Left renal cortex interstitium (tissue), 4 donors: ENCODE data around the gene CDK19. TPM values are rescaled to one million over a fixed set of nuclear protein-coding genes. Genes with fewer than 3 reads are reported as not detected.
"Not testable (repeated sequence)": the region's sequence is repeated elsewhere in the genome, so short reads cannot be mapped to it uniquely, and the experiment has no call there.

Experiments used
- DNase-seq, 4 donors: peaks; one replicate each; pipeline ENCODE4 v3.0.0-alpha.2; 2013; ENCODE audit warnings: low read depth in 4 of 4, low spot score in 2 of 4, missing footprints in 1 of 4
- polyA plus RNA-seq, 4 donors: library from polyadenylated mRNA; unstranded; fragments of 120-200 nt; gene quantifications; one replicate each; pipeline ENCODE4 v1.2.1, GENCODE V29; 2013; ENCODE audit not compliant: insufficient read length in 4 of 4

CDK19 gene
- polyA plus RNA-seq, 4 donors, result 30.8 to 41.6 (median 35.5) TPM

DNA sequence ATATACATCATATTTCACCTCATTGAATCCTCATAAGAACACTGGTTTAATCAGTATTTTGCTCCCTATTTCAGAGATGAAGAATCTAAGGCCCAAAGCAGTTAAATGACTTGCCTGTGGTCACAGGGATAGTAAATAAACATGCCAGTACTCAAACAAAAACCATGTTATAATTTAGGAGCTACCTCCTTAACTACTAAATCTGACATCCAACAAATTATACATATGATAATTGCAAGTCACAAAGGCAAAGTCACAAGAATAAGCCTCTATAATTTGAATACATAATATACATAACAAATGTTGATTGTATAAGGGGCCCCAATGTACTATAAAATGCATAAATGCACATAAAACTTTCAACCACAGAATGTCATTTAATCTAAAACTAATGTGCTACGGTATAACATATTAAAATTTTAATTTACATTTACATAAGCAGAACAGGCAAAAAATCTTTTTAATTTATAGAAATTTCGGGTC is 181.5 kb downstream of the CDK19 start:
- DNase-seq, result no peak

DNA sequence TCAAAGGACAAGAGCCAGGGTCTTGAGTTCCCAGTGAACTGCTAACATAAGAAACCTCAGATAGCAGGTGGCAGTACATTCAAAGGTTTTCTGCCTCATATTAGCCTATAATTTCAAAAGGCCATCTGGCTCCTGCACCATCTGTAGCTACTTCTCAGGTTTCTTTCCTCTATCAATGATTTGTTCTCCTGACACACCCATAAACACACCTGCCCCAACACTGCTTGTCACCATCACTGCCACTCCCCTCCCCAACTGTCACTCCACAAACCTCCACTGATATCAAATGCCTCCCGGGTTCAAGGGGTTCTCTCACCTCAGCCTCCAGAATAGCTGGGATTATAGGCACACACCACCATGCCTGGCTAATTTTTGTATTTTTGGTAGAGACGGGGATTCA is 186.1 kb downstream of the CDK19 start:
- DNase-seq, result no peak

DNA sequence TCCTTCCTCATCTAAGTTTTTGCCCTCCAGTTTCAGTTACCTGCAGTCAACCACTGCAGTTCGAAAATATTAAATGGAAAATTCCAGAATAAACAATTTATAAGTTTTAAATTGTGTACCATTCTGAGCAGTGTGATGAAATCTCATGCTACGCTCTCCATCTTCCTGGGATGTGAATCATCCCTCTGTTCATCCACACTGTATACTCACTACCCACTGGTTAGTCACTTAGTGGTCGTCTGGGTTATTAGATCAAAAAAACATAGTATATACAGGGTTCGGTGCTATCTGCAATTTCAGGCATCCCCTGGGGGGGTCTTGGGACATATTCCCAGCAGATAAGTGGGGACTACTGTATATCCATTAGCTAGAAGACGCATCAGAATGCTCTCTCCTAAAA is 186.9 kb downstream of the CDK19 start:
- no peak for DNase-seq

DNA sequence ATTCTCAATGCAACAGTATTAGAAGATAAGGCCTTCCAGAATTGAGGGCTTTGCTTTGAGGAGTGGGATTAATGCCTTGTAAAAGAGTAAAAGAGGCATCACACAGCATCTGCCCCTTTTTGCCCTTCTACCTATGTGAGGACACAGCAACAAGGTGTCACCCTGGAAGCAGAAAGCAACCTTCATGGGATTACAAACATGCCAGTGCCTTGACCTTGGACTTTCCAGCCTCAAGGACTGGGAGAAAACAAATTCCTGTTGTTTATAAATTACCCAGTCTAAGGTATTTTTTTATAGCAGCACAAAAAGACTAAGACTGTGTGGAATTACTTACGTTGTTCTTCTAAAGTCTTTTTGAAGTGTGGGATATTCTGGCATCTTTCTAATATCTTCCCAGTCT is 188.8 kb downstream of the CDK19 start:
- DNase-seq, result no peak

DNA sequence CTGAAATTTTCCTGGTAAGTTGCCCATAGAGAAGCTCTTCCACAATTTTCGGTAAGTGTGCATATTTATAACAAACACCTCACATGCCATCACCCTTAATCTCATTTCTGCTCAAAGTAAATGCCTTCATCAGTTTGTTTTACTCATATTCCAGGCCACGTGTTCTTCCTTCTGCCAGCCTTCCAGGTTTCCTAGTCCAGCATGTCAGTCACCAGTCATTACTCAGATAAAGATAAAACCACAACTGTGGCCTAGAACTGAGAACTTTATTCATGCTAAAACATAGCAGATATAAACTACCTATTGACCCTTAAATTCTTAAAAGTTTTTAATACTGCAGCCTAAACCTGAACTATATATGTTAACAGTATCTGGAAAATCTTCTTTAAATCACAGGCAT is 189.4 kb downstream of the CDK19 start:
- no peak for DNase-seq

DNA sequence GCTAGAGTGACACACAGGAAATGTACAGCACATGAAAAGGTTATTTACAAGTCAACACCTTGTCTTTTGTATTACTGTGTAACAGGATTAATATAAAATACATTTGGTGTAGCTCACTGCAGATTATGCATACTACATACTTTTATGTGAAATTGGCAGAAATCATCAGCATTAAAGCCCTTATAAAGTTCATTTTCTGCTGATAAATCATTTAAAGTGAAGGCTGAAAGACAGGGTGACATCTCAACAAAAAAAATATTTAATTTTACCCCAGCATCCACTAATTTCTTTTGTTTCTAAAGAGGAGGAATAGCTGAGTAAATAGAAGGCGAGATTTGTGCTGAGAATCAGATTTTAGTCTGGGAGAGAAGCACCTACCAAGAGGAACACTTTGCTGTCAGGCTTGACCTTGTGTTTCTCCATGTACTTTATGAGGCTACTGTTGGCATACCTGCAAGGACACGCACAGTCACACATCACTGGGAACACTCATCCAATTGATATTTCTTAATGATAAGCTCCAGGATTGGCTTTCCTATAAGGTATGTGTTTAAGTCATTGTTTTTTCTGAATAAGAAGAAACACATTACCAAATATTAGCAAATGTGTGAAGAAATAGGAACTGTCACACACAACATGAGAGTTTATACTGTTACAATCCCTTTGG is 192.2 kb downstream of the CDK19 start:
- no peak for DNase-seq

DNA sequence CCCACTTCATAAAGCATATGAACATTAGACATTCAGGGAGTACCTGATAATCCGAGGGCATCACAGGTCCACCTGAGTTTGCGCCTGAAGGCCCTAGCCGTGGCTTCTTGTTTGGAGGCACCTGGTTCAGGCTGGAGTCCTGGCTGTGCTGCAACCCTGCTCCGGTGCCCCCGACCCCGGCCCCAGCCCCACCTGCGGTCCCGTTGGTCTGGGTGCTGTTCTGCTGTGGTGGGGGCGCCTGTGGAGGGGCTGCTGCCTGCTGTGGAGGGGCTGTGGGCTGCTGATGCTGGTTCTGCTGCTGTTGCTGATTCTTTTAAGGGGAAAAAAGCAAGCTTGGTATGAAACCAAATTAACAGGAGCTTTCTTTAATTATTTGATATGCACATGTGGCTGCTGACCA is 194.2 kb downstream of the CDK19 start:
- no peak for DNase-seq

DNA sequence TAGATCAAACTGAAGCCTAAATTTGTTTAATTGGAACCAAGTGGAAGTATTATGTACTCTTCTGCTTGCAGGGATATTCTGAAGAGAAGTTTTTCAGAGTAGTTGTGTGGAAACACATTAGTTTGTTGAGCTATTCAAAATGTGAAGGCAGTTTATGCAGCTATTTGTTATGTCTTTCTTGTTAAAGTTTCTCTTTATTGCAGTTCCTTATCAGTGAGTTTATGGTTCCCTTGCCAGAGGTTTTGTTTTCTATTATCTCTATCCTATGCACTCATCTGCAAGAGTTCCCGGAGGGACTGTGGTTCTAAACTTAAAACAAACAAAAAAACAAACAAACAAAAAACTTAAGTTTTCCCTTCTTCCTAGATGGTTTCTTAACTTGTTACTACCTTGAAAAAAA is 195.2 kb downstream of the CDK19 start:
- DNase-seq, result no peak

DNA sequence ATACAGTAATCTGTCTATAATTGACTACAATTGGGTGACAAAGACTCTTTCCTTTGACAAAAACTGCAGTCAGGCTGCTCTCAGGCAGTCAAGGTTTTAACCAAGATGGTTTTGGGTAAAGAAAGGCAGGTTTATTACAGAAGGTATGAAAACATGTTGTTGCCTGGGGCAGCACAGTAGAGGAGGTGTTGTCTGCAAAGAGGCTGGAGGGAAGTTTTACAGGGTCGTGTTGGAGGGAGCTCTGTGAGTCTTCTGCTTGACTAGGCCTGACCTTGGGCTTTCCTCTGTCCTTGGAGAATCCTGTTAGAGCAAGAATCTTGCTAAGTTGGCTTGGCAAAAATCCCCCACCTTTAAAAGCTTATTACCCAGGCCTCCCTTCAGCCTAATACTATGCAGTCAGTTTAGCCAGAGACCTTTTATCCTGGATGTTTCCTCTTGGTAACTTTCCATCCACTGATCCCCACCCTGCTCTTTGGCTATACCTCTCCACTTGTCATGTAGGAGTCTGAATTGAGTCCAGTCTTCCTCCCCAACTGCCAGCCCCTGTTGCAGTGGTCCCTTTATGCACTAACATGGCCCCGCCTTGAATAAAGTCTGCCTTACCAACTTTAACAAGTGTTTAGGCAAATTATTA is 195.9 kb downstream of the CDK19 start:
- DNase-seq, result no peak

DNA sequence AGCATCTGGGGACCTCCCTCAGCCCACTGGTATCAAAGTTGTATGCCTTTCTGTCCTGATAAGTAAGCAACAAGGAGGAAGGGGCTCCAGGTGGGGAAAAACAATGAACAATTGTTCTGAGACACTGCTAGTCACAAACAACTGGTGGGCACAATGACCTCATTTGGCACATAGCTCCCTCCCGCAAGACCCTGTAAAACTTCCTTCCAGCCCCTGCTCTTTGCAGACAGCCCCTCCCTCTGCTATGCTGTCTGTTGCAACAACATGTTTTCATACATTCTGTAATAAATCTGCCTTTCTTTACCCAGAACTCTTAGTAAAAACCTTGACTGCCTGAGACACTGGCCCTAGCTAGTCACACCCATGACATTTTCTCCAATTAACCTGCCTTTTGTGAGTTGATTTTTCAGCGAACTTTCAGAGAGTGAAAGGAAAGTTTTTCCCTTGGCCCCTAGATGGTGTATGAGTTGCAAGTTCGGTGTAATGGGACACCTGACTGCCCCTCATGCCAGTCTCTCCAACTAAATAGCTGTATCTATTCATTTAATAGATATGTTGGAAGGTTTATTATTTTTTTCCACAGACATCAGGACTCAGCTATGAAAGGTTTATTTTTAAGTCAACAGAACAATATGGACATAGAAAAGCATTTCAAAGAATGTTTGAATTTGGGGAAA is 196.5 kb downstream of the CDK19 start:
- no peak for DNase-seq

DNA sequence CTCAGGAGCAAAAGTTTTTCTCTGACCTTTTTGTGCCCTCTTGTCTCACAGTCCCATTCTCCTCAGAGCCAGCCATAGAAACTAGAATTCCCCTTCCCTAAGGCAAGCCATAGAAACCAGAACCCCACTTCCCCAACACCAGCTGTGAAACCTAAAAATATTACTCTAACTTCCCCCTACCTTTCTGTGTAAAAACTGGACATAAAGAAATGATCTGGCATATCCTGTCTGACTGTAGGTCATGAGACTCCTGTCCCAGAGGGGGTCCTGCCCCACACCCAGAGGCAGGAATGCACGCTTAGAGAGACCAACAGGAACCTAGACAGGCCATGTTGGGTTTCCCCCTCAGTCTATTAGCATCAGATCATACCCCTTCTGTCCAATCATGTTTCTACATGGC is 198.2 kb downstream of the CDK19 start:
- no peak for DNase-seq

DNA sequence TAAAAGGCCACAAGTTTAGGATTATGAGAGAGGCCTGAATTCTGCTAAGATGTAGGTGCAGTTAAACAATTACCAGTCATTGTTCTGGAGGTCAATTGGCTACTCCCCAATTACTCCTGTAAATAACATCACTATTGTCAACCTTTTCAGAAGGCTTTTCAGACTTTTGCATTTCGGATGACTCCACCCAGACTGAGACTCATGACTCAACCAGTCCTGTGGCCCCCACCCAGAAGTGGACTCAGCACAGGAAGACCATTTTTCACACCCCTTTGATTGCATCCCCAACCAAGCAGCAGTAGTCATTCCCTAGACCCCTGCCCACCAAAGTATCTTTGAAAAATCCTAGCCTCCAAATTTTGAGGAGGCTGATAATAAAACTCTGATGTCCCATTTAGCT is 199.5 kb downstream of the CDK19 start:
- DNase-seq, result no peak

DNA sequence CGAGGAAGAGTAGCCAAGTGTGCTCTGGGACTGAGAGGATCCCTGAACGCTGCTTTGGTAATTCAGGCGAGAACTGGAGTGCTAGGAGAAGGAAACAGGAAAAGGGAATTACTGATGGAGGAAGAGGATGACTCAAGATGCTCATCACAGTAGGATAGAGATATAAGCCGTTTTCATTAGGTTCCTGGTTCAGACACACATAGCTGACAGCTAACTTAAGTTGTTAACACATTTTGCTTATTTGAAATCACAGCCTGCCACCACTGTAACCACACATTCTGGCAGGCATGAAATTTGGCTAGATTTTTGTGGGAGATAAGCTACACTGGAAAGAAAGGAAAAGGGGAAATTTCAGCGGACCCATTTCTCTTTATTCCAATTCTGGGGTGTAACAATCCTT is 200.7 kb downstream of the CDK19 start:
- no peak for DNase-seq

DNA sequence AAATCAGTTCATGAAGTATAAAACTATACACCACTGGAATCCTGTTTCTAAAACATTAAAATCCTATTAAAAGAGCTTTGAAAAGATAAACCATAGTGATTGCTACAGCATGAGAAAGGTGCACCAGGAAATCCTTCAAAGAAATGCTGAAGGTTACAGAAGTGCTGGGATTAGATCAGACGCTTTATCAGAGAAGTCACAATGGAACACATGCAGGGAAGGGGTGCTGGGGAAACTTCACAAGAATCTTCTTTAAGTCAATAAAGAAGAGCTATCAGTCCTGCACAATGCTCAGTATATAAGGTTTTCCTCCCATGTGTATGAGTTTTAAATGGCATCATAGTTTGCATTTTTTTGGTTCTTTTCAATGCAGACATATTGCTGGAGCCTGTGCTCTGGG is 201.2 kb downstream of the CDK19 start:
- no peak for DNase-seq

DNA sequence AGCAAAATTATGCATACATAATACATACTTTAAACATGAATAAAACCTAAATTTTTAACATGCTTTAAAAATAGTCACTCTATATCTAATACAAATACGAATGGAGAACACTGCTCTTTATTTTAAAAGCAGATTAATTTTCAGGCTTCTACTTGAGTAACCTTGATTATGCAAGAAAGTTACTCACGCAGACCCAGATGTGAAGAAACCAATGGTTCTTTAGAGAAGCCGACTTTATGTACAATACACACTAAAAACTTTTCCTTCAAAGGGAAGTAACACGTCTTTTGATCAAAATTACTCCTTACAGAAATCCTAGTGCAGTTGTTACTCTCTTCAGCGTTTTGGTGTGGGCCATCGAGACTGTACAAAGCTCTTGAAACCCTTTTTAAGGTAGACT is 201.9 kb downstream of the CDK19 start:
- no peak for DNase-seq

DNA sequence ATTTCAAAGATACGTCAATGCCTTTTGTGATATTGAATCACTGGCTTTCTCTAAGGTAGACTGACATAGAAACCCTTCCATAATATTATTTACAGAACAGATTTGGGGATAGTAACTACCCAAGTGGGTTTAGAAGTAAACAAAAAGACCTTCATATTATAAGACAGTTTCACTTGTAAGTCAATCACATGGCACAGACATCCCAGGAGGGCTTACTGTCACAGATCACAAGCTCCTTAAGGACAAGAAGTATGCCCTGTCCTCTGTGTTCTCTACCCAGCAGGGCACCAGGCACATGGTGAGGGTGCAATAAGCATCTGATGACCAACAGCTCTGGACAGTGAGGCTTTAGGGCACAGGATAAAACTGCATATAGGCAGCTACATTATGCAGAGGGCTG is 203.0 kb downstream of the CDK19 start:
- no peak for DNase-seq

DNA sequence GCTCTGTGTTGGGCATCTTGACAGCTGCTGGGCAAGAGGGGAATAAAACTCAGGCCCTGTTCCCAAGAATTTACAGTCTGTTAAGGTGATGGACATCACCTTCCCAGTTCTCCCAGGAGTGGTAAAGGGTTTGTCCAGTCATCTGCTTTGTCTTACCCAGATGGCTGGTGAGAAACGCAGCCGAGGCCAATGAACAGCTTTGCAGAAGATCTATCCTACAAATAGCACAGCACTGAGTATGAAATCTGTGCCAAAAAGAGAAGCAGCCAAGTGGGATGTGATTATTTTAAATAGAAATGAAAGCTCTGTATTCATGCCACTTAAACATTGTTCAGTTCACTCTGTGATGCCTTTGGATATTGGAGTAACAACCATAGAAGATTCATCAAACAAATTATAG is 206.2 kb downstream of the CDK19 start:
- no peak for DNase-seq

DNA sequence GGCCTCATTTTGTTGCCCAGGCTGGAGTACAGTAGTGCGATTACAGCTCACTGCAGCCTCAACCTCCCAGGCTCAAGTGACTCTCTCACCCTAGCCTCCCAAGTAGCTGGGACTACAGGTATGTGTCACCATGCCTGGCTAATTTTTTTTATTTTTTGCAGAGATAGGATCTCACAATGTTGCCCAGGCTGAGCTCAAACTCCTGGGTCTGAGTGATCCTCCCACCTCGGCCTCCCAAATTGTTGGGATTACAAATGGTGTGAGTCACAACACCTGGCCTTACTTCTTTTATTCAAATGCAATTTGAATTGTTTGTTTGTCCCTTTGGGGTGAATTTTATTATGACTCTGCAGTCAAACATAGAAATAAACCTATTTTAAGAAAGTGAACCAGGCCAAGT is 207.1 kb downstream of the CDK19 start:
- no peak for DNase-seq

DNA sequence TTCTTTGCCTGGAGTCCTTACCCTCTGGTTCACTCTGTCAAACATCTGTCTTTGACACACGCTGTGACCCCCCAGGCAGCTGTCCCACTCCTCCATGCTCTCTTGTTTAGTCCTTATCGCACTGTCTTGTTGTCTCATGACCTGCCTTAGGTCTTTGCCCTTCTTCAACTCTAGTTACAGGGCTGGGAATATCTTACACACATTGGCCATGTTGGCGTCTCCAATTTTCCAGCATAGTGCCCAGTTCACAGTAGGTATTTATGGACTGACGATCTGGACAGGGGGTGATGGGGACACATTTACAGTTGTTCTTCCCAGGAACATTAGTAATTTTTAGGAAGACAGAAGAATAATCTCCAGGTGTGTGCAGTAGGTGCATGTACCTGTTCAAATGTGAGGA is 209.1 kb downstream of the CDK19 start:
- no peak for DNase-seq

DNA sequence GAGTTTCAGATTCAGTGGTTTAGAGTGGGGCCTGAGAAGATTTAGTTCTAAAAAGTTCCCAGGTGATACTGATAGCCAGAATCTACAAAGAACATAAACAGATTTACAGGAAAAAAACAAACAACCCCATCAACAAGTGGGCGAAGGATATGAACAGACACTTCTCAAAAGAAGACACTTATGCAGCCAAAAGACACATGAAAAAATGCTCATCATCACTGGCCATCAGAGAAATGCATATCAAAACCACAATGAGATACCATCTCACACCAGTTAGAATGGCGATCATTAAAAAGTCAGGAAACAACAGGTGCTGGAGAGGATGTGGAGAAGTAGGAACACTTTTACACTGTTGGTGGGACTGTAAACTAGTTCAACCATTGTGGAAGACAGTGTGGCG is 214.6 kb downstream of the CDK19 start:
- DNase-seq, result not testable (repeated sequence)

DNA sequence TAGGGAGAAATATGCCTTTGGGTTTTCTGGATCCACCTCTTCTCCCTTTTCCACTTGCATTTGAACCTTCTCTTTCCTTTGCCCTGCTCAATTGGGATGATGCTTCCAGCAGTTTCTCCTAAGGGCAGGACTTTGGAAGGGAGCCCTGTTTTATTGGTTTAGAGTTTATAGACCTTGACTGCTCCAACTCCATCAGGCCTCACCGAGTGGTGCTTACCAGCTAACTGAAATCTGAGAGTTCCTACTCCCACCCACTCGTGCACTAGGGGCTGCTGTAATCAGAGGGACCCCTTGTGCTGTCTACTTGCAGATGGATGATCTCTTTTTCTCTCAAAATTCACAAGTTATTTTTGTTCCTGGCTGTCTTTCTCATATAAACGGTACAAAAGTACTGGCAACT is 217.5 kb downstream of the CDK19 start:
- peak; percentile 31 to 50 (median 38) for DNase-seq

DNA sequence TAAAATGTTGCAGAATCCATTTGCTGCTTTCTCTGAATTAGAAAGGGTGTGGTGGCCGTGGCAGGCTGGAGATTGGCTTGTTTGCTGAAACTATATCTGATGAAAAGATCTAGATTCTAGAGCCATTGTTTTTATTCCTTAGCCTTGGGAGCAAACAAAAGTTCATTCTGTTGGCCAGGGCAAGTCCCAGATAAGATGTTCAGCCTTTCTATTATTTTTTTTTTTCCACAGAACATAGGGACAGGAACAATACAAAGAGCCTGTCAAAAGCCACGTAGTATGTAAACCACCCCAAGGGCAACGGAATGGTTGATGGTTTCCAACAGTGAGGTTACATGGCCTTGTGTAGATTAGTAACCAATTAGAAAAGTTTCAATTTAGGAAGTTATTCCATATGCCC is 218.9 kb downstream of the CDK19 start:
- DNase-seq, result no peak
